Mesothelial cell of epicardium (in vitro differentiated cells): ENCODE measurements around the gene RASA2. TPM values are rescaled to one million over a fixed set of nuclear protein-coding genes. Genes with fewer than 3 reads are reported as not detected.
A peak's percentile ranks its signal among the peaks of the same experiment; 100 is the strongest.

Experiments
- DNase-seq, 2 experiments: peaks; one replicate each; pipeline ENCODE4 v3.0.0; 2021; ENCODE audit warnings: low spot score in 2 of 2; ENCODE audit not compliant: unreplicated experiment in 2 of 2
- H3K27ac Mint-ChIP-seq: 2 replicates; pipeline ENCODE4 v1.8.0; 2021; ENCODE audit warnings: mixed read lengths
- H3K27me3 Mint-ChIP-seq: 2 replicates; pipeline ENCODE4 v1.8.0; 2021; ENCODE audit warnings: low read depth, mixed read lengths
- H3K36me3 Mint-ChIP-seq: 2 replicates; pipeline ENCODE4 v1.8.0; 2021; ENCODE audit warnings: mixed read lengths
- H3K4me1 Mint-ChIP-seq: 2 replicates; pipeline ENCODE4 v1.8.0; 2021; ENCODE audit warnings: mixed read lengths
- H3K4me3 Mint-ChIP-seq: 2 replicates; pipeline ENCODE4 v1.8.0; 2021; ENCODE audit warnings: mild to moderate bottlenecking, moderate library complexity, mixed read lengths
- H3K9me3 Mint-ChIP-seq: 2 replicates; pipeline ENCODE4 v1.8.0; 2021; ENCODE audit warnings: mixed read lengths
- CTCF ChIP-seq: fragments of 200-600 bp; sonication (generic); IDR thresholded peaks from one replicate; pipeline ENCODE4 v1.5.0; 2021; ENCODE audit warnings: antibody characterized with exemption; ENCODE audit not compliant: unreplicated experiment
- total RNA-seq: library from RNA; stranded (reverse); gene quantifications from 3 replicates; pipeline ENCODE4 v1.2.1, GENCODE V29; 2021

Gene RASA2
- total RNA-seq, 1 donor from 2014 or later = 14.5 TPM

GRCh38 chr3:141482245-141482922 lies 4.4 kb upstream of the RASA2 start:
- H3K27ac Mint-ChIP-seq = no peak overlapping the region
- H3K36me3 Mint-ChIP-seq = no peaks in the 10 kb centered on the region
- no peak overlapping the region for H3K4me3 Mint-ChIP-seq
- peaks cover 5% of the 10 kb centered on the region for H3K4me1 Mint-ChIP-seq
- no peaks in the 10 kb centered on the region for H3K9me3 Mint-ChIP-seq
- no peak for TF ChIP-seq CTCF
- no peak for DNase-seq
- H3K27me3 Mint-ChIP-seq = peaks cover 11% of the 10 kb centered on the region

GRCh38 chr3:141484701-141485287 lies 2.0 kb upstream of the RASA2 start:
- Mint-ChIP-seq H3K4me3 (no peak overlapping the region), H3K27me3 (no peaks in the 10 kb centered on the region), H3K4me1 (peaks cover 14% of the 10 kb centered on the region), H3K36me3 (no peaks in the 10 kb centered on the region), H3K27ac (no peak overlapping the region), H3K9me3 (no peaks in the 10 kb centered on the region)
- TF ChIP-seq CTCF = no peak
- no peak for DNase-seq

DNA sequence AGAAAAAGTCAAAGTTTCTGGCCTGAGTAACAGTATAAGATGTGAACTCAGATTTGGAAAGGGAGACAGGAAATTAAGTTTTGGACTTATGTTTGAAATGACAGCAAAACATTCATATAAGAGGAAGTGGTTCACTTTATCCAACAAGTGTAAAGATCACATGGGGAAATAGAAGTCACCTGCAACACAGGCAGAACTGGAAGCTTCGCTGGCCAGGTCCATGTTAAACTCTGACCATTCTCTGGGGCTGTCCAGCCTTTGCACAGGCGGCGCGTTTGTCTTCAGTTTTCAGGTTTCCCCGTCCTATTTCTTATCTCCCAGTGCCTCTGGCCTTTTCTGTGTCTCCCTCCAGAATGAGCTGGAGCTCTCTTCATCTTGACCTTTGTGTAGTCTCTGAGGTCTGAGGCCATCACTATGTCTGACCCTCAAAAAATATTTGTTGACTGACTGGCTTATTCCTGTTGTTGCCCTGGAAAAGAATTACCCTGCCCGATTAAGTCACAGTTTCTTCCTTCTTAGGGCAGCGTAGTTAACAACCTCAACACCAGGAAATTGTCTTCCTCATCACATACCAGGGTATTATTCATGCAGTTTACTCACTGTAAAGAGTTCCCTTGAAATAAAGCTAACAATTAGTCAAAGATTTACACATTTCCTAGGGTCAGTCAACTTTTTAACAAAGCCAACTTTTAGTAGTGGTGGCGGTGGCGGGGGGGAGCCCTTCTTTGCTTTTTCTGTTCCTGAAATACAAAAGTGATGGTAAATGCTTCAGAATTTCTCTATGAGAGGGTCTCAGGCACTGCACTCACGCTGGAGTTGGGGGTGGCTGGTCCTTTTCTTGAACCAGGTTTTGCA lies 959 bp upstream of the RASA2 start:
- peaks cover 14% of the 10 kb centered on the region for H3K4me1 Mint-ChIP-seq
- TF ChIP-seq CTCF = no peak
- no peak for DNase-seq
- peak overlapping the region; percentile 73 for H3K4me3 Mint-ChIP-seq
- no peaks in the 10 kb centered on the region for H3K9me3 Mint-ChIP-seq
- no peaks in the 10 kb centered on the region for H3K36me3 Mint-ChIP-seq
- H3K27ac Mint-ChIP-seq = peak overlapping the region; percentile 82
- no peaks in the 10 kb centered on the region for H3K27me3 Mint-ChIP-seq

DNA sequence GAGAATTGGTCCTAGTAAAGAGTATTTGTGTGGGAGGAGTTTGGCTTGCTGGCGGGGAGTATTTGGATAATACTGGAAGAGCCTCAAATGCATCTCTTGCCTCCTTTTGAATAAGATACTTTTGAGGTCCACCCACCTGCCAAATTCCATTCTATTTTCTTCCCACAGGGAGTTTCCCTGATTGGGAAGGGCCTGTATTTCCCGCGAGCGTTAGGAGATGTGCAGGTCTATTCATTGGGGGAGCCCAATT lies 406 bp upstream of the RASA2 start:
- no peak for DNase-seq
- H3K9me3 Mint-ChIP-seq = no peaks in the 10 kb centered on the region
- H3K4me3 Mint-ChIP-seq = peak overlapping the region; percentile 73
- peak overlapping the region; percentile 82 for H3K27ac Mint-ChIP-seq
- no peaks in the 10 kb centered on the region for H3K27me3 Mint-ChIP-seq
- H3K36me3 Mint-ChIP-seq = no peaks in the 10 kb centered on the region
- TF ChIP-seq CTCF = no peak
- peaks cover 14% of the 10 kb centered on the region for H3K4me1 Mint-ChIP-seq

- Mint-ChIP-seq H3K4me1 (peaks cover 14% of the 10 kb centered on the region), H3K27ac (peak overlapping the region; percentile 87), H3K9me3 (no peaks in the 10 kb centered on the region), H3K27me3 (no peaks in the 10 kb centered on the region), H3K36me3 (no peaks in the 10 kb centered on the region), H3K4me3 (peak overlapping the region; percentile 75)
- TF ChIP-seq CTCF = no peak
- peak in 1 of 2 experiments; percentile 38 for DNase-seq
These were observed 860 bp downstream of the RASA2 start for GRCh38 chr3:141487521-141488252.
